Chondrocyte (in vitro differentiated cells): Measurements from ENCODE around the gene MYL3. TPM values are rescaled to one million over a fixed set of nuclear protein-coding genes. Genes with fewer than 3 reads are reported as not detected.

Source experiments
- DNase-seq: peaks from one replicate; pipeline ENCODE4 v3.0.0; 2021; ENCODE audit warnings: mixed read lengths, low spot score
- H3K27ac Mint-ChIP-seq: one replicate; pipeline ENCODE4 v1.8.0; 2021; ENCODE audit warnings: mild to moderate bottlenecking, moderate library complexity, mixed read lengths; ENCODE audit not compliant: unreplicated experiment
- H3K27me3 Mint-ChIP-seq: 2 replicates; pipeline ENCODE4 v1.8.0; 2021; ENCODE audit warnings: low read depth, mixed read lengths
- H3K36me3 Mint-ChIP-seq: 2 replicates; pipeline ENCODE4 v1.8.0; 2021; ENCODE audit warnings: low read depth, mixed read lengths
- H3K4me1 Mint-ChIP-seq: 2 replicates; pipeline ENCODE4 v1.8.0; 2021; ENCODE audit warnings: low read depth, mild to moderate bottlenecking, mixed read lengths
- H3K4me3 Mint-ChIP-seq: one replicate; pipeline ENCODE4 v1.8.0; 2021; ENCODE audit warnings: mild to moderate bottlenecking, moderate library complexity, mixed read lengths; ENCODE audit not compliant: unreplicated experiment
- H3K9me3 Mint-ChIP-seq: 2 replicates; pipeline ENCODE4 v1.8.0; 2021; ENCODE audit warnings: low read depth, mixed read lengths
- CTCF ChIP-seq: fragments of 200-600 bp; sonication (generic); IDR thresholded peaks from 2 replicates; pipeline ENCODE4 v1.5.0; 2021; ENCODE audit warnings: antibody characterized with exemption, mild to moderate bottlenecking, moderate library complexity
- total RNA-seq: library from RNA; stranded (reverse); gene quantifications from 3 replicates; pipeline ENCODE4 v1.2.1, GENCODE V29; 2021

The MYL3 gene
- total RNA-seq, 1 donor from 2014 or later = 0.22 TPM

- no peak for TF ChIP-seq CTCF
- Mint-ChIP-seq H3K4me1 (peaks cover 53% of the 10 kb centered on the region), H3K27ac (no peak overlapping the region), H3K36me3 (no peaks in the 10 kb centered on the region), H3K27me3 (peaks cover 17% of the 10 kb centered on the region), H3K9me3 (no peaks in the 10 kb centered on the region), H3K4me3 (no peak overlapping the region)
- DNase-seq = no peak
These were observed 10.3 kb upstream of the MYL3 start for GRCh38 chr3:46873521-46873920.

- peaks cover 17% of the 10 kb centered on the region for H3K27me3 Mint-ChIP-seq
- no peaks in the 10 kb centered on the region for H3K9me3 Mint-ChIP-seq
- H3K36me3 Mint-ChIP-seq = no peaks in the 10 kb centered on the region
- H3K4me3 Mint-ChIP-seq = no peak overlapping the region
- no peak for DNase-seq
- peaks cover 41% of the 10 kb centered on the region for H3K4me1 Mint-ChIP-seq
- TF ChIP-seq CTCF = no peak
- no peak overlapping the region for H3K27ac Mint-ChIP-seq
These were observed 8.0 kb upstream of the MYL3 start for GRCh38 chr3:46871222-46871621.

GRCh38 chr3:46870651-46871050 is 7.4 kb upstream of the MYL3 start:
- peaks cover 17% of the 10 kb centered on the region for H3K27me3 Mint-ChIP-seq
- no peak overlapping the region for H3K4me3 Mint-ChIP-seq
- no peak overlapping the region for H3K27ac Mint-ChIP-seq
- no peak for DNase-seq
- no peaks in the 10 kb centered on the region for H3K9me3 Mint-ChIP-seq
- TF ChIP-seq CTCF = no peak
- peaks cover 40% of the 10 kb centered on the region for H3K4me1 Mint-ChIP-seq
- H3K36me3 Mint-ChIP-seq = no peaks in the 10 kb centered on the region

- Mint-ChIP-seq H3K36me3 (no peaks in the 10 kb centered on the region), H3K4me3 (no peak overlapping the region), H3K27me3 (peaks cover 18% of the 10 kb centered on the region), H3K9me3 (no peaks in the 10 kb centered on the region), H3K27ac (no peak overlapping the region), H3K4me1 (peaks cover 36% of the 10 kb centered on the region)
- no peak for DNase-seq
- no peak for TF ChIP-seq CTCF
These were observed 6.2 kb upstream of the MYL3 start for GRCh38 chr3:46869440-46869839.

GRCh38 chr3:46868948-46869347 is 5.7 kb upstream of the MYL3 start:
- H3K4me3 Mint-ChIP-seq = no peak overlapping the region
- no peaks in the 10 kb centered on the region for H3K36me3 Mint-ChIP-seq
- peaks cover 31% of the 10 kb centered on the region for H3K4me1 Mint-ChIP-seq
- peaks cover 21% of the 10 kb centered on the region for H3K27me3 Mint-ChIP-seq
- no peaks in the 10 kb centered on the region for H3K9me3 Mint-ChIP-seq
- no peak for DNase-seq
- TF ChIP-seq CTCF = no peak
- H3K27ac Mint-ChIP-seq = no peak overlapping the region
